HEK293 (cell line): ENCODE results near the gene DHX8.

Experiments
- CTCF ChIA-PET: fragments of 350-600 bp; formaldehyde crosslinking; extraction: SDS; loops from one replicate; lab custom pipeline; 2021; ENCODE audit warnings: antibody characterized with exemption; lab: Yijun Ruan, JAX
- POLR2A ChIA-PET: fragments of 300-600 bp; formaldehyde crosslinking; extraction: SDS; loops from one replicate; lab custom pipeline; 2020; ENCODE audit warnings: antibody characterized with exemption, inconsistent platforms; lab: Yijun Ruan, JAX
- H3K27ac ChIP-seq: fragments of 200-500 bp; sonication (Bioruptor generic); 2 replicates; pipeline ENCODE4 v1.5.1; 2014; ENCODE audit warnings: low read depth, low read length, control low read depth, inconsistent platforms; ENCODE audit errors: extremely low read depth
- H3K36me3 ChIP-seq, 2 experiments: fragments of 200-500 bp in 1 of 2; sonication (Bioruptor generic) in 1 of 2; 1 replicate in 1 of 2; 2 replicates in 1 of 2; pipeline ENCODE4 v1.5.1; 2014 to 2017; ENCODE audit warnings: inconsistent platforms in 2 of 2, low read length in 2 of 2; ENCODE audit not compliant: control insufficient read depth in 2 of 2, insufficient read depth in 1 of 2
- H3K4me1 ChIP-seq: fragments of 200-500 bp; sonication (Bioruptor generic); 2 replicates; pipeline ENCODE4 v1.5.1; 2014; ENCODE audit warnings: mild to moderate bottlenecking, low read length, inconsistent platforms; ENCODE audit not compliant: control insufficient read depth, insufficient read depth
- H3K4me3 ChIP-seq: 2 replicates; pipeline ENCODE4 v1.5.1; 2011; ENCODE audit warnings: low read depth, mild to moderate bottlenecking, control low read depth, low read length, moderate library complexity
- H3K9me3 ChIP-seq: fragments of 200-500 bp; sonication (Bioruptor generic); 2 replicates; pipeline ENCODE4 v1.5.1; 2014; ENCODE audit warnings: low read depth, low read length, inconsistent platforms; ENCODE audit not compliant: control insufficient read depth, insufficient read depth
- HOXC10 ChIP-seq: sonication (generic); formaldehyde crosslinking; IDR thresholded peaks from 2 replicates; pipeline ENCODE4 v1.8.1; 2023; ENCODE audit warnings: mild to moderate bottlenecking, missing genetic modification reagents
- IKZF3 ChIP-seq: fragments of 450-650 bp; IDR thresholded peaks from 2 replicates; pipeline ENCODE4 v1.5.0; 2018; ENCODE audit warnings: missing biosample characterization, mild to moderate bottlenecking, missing genetic modification characterization, moderate library complexity
- KLF16 ChIP-seq: fragments of 450-650 bp; formaldehyde crosslinking; IDR thresholded peaks from 2 replicates; pipeline ENCODE4 v1.5.1; 2017; ENCODE audit warnings: missing biosample characterization, missing genetic modification characterization
- MZF1 ChIP-seq: fragments of 450-650 bp; formaldehyde crosslinking; IDR thresholded peaks from 2 replicates; pipeline ENCODE4 v1.5.1; 2017; ENCODE audit warnings: missing biosample characterization, missing genetic modification characterization, borderline replicate concordance
- SP2 ChIP-seq: fragments of 450-650 bp; formaldehyde crosslinking; IDR thresholded peaks from 2 replicates; pipeline ENCODE4 v1.5.1; 2016; ENCODE audit warnings: missing biosample characterization, missing genetic modification characterization
- SP7 ChIP-seq: fragments of 450-650 bp; formaldehyde crosslinking; IDR thresholded peaks from 2 replicates; pipeline ENCODE4 v1.5.1; 2016; ENCODE audit warnings: missing biosample characterization, missing genetic modification characterization
- ZBTB20 ChIP-seq: fragments of 450-650 bp; formaldehyde crosslinking; IDR thresholded peaks from 2 replicates; pipeline ENCODE4 v1.5.1; 2016; ENCODE audit warnings: missing biosample characterization, missing genetic modification characterization
- ZBTB6 ChIP-seq: fragments of 450-650 bp; formaldehyde crosslinking; IDR thresholded peaks from 2 replicates; pipeline ENCODE4 v1.5.1; 2017; ENCODE audit warnings: missing biosample characterization, missing genetic modification characterization
- ZNF114 ChIP-seq: fragments of 450-650 bp; formaldehyde crosslinking; IDR thresholded peaks from 2 replicates; pipeline ENCODE4 v1.5.0; 2017; ENCODE audit warnings: missing biosample characterization, missing genetic modification characterization
- ZNF16 ChIP-seq: fragments of 450-650 bp; formaldehyde crosslinking; IDR thresholded peaks from 2 replicates; pipeline ENCODE4 v1.5.1; 2016; ENCODE audit warnings: low read depth, missing biosample characterization, missing genetic modification characterization
- ZNF221 ChIP-seq: fragments of 450-650 bp; formaldehyde crosslinking; IDR thresholded peaks from 2 replicates; pipeline ENCODE4 v1.5.1; 2017; ENCODE audit warnings: missing biosample characterization, missing genetic modification characterization, borderline replicate concordance
- ZNF366 ChIP-seq: fragments of 450-650 bp; formaldehyde crosslinking; conservative IDR thresholded peaks from 2 replicates; pipeline ENCODE4 v1.5.1; 2016; ENCODE audit warnings: missing biosample characterization, missing genetic modification characterization
- ZNF473 ChIP-seq: fragments of 450-650 bp; formaldehyde crosslinking; IDR thresholded peaks from 2 replicates; pipeline ENCODE4 v1.5.1; 2017; ENCODE audit warnings: missing biosample characterization, missing genetic modification characterization
- ZNF580 ChIP-seq: fragments of 450-650 bp; formaldehyde crosslinking; IDR thresholded peaks from 2 replicates; pipeline ENCODE4 v1.5.1; 2016; ENCODE audit warnings: missing biosample characterization, missing genetic modification characterization
- ZNF658 ChIP-seq: fragments of 450-650 bp; formaldehyde crosslinking; IDR thresholded peaks from 2 replicates; pipeline ENCODE4; 2016; ENCODE audit warnings: missing biosample characterization, missing genetic modification characterization
- ZNF76 ChIP-seq: fragments of 450-650 bp; formaldehyde crosslinking; IDR thresholded peaks from 2 replicates; pipeline ENCODE4; 2016; ENCODE audit warnings: low read depth, missing biosample characterization, missing genetic modification characterization, borderline replicate concordance
- ZNF768 ChIP-seq: fragments of 450-650 bp; formaldehyde crosslinking; IDR thresholded peaks from 2 replicates; pipeline ENCODE4 v1.5.1; 2018; ENCODE audit warnings: missing biosample characterization, mild to moderate bottlenecking, missing genetic modification characterization
- ZNF785 ChIP-seq: fragments of 450-650 bp; formaldehyde crosslinking; IDR thresholded peaks from 2 replicates; pipeline ENCODE4 v1.5.1; 2016; ENCODE audit warnings: missing biosample characterization, missing genetic modification characterization
- ZNF830 ChIP-seq: fragments of 450-650 bp; IDR thresholded peaks from 2 replicates; pipeline ENCODE4 v1.5.0; 2018; ENCODE audit warnings: missing biosample characterization, missing genetic modification characterization, low read depth, mild to moderate bottlenecking, moderate library complexity
- ZNF843 ChIP-seq: fragments of 450-650 bp; formaldehyde crosslinking; IDR thresholded peaks from 2 replicates; pipeline ENCODE4 v1.5.1; 2016; ENCODE audit warnings: missing biosample characterization, missing genetic modification characterization
- TF ChIP-seq, protein P1 (sequence below): fragments of 450-650 bp; formaldehyde crosslinking; IDR thresholded peaks from 2 replicates; pipeline ENCODE4 v1.5.1; 2017; ENCODE audit warnings: missing biosample characterization, missing genetic modification characterization

Gene DHX8

DNA sequence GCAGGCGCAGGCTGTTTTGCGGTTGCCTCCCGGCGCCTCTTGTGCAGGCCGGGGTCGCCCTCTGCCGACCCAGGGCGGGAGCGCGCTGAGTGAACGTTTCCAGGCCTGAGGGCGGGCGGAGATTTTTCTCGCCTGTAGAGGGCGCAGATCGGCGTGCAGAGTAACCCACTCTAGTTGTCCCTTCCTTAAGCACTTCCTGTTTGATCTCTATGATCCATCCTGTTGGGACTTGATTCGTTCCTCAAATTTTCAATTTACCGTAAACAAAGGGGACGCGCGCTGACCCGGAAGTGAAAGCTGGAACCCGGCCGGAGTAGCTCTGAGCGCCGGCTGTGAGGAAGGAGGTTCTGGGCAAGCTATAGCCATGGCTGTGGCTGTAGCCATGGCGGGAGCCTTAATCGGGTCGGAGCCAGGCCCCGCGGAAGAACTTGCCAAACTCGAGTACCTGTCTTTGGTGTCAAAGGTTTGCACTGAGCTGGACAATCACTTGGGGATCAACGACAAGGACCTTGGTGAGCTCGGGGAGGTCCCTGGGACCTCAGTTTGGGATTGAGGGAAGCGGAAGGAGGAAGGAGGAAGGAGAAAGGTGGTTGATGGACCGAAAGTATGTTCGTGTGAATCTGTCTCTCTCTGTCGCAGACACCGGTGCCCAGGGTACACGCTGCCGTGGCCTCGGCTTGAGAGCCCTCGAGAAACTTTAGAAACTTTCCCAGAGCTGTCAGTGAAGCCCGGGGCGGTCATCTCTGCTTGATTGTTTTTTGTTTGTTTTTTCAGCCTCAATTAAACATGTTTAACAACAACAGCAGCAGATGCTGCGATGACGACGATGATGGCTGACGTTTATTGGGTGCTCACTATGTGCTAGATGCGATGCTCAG, at the start of gene DHX8 (continued):
- TF ChIP-seq ZNF768 (tag by site-specific recombination): no peak
- TF ChIP-seq ZNF473: no peak
- no peak for TF ChIP-seq ZNF830

DNA sequence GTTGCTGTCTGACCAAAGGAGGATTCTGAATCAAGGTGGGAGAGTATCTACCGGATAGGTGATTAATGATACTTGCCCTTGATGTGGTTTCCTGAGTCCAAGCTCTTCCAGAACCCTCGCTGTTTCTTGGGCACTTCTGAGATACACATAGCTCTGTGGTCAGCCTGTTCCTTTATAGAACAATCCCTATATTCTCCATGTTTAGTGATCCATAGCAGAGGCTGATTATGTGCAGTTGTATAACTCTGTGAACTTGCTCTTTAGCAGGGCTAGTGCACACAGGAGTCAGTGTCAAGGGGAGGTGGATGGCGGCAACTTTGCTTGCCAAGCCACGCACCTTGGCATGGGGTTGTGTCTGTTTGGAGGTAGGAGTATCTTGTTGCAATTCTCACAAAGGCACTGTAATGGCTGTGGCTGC, 48.9 kb upstream of the DHX8 start:
- no peak overlapping the region for H3K27ac ChIP-seq
- ChIA-PET CTCF (interaction anchor here (0.6 to 1.3 kb wide), 3 partner anchors 23 to 49 kb away, joined by 4 read pairs; partner anchors contain the start of gene DHX8), POLR2A (interaction anchor here (1.2 to 2.6 kb wide), 2 partner anchors 19 to 36 kb away, joined by 3 to 10 read pairs; partner anchors contain the start of gene ARL4D)
- no peaks in the 10 kb centered on the region for H3K36me3 ChIP-seq
- TF ChIP-seq ZNF366 (tag by site-specific recombination) (no peak), ZNF76 (tag by site-specific recombination) (no peak), ZNF221 (tag by site-specific recombination) (no peak)
- H3K4me3 ChIP-seq: no peak overlapping the region
- no peaks in the 10 kb centered on the region for H3K9me3 ChIP-seq
- H3K4me1 ChIP-seq: no peaks in the 10 kb centered on the region; the same call in 1 of the 2 replicates

DNA sequence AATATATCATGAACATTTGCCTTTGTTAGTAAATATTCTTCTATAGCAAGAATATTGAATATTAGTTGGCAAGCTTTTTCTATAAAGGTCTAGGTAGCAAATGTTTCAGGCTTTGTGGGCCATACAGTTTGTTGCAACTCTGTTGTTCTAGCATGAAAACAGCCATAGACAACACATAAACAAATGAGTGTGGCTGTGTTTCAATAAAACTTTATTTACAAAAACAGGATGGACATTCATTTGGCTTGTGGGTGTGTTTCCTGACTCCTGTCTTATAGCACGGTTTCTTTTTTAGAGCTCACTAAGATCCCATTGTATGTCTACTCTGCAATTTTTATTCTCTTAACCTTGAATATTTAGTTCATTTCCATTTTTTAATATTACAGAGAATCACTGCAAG, 46.0 kb upstream of the DHX8 start:
- Histone ChIP-seq H3K9me3 (no peaks in the 10 kb centered on the region), H3K27ac (no peak overlapping the region), H3K4me3 (no peak overlapping the region), H3K4me1 (no peaks in the 10 kb centered on the region), H3K36me3 (no peaks in the 10 kb centered on the region)
- POLR2A ChIA-PET: interaction anchor here (0.6 to 0.7 kb wide), 3 partner anchors 10 to 31 kb away, joined by 3 to 6 read pairs (median 4); no protein-coding TSS in a partner anchor
- CTCF ChIA-PET: interaction anchor here (1.2 kb wide), 1 partner anchor 46 kb away, joined by 5 read pairs; the partner anchor contains the start of gene DHX8
- TF ChIP-seq KLF16 (tag by site-specific recombination) (no peak), ZNF785 (no peak), ZBTB6 (tag by site-specific recombination) (no peak), ZNF580 (tag by site-specific recombination) (no peak), ZNF114 (tag by site-specific recombination) (no peak), IKZF3 (tag by site-specific recombination) (no peak), ZNF658 (tag by site-specific recombination) (no peak), ZBTB20 (no peak), SP7 (tag by site-specific recombination) (no peak), HOXC10 (no peak), ZNF16 (tag by site-specific recombination) (no peak), MZF1 (tag by site-specific recombination) (no peak), ZNF843 (tag by site-specific recombination) (no peak), SP2 (no peak)
- TF ChIP-seq, protein P1, sequence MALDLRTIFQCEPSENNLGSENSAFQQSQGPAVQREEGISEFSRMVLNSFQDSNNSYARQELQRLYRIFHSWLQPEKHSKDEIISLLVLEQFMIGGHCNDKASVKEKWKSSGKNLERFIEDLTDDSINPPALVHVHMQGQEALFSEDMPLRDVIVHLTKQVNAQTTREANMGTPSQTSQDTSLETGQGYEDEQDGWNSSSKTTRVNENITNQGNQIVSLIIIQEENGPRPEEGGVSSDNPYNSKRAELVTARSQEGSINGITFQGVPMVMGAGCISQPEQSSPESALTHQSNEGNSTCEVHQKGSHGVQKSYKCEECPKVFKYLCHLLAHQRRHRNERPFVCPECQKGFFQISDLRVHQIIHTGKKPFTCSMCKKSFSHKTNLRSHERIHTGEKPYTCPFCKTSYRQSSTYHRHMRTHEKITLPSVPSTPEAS (tag by site-specific recombination): no peak
